ENCODE results near the gene ARL15. TPM values are rescaled to one million over a fixed set of nuclear protein-coding genes. Genes with fewer than 3 reads are reported as not detected.

The ARL15 gene
- total RNA-seq, 4 donors from 2014 or later = 16.6 to 48.8 (median 32.3) TPM

DNA sequence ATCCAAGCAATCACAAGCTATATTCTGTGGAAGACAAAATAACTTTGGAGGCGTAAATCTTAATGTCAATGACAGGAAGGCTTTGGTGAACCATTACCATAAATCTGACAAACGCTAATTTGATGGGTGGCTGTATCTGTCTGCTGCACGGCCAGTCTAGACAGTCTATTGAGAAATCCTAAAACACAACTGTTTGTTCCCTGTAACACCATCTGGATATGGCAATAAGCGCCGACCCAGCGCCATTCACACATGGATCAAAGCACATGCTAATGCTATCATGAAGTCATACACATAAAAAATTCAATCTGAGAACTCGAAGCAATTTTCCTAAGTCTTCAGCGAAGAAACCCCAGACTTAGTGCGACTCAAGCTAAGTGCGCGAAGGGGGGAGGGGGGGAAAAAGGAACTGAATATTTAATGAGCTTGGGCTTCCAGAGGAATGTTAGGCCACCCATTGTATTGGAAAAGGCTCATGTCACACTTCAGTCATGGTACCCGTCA is 95.1 kb downstream of the ARL15 start:
- intact Hi-C loops (cut with DNase I; ENCODE audit: low total_unique reads) = loop anchor here (5.0 kb wide), 1 partner anchor 1043 kb away; no protein-coding TSS in a partner anchor
- DNase-seq (ENCODE audit: low spot score in 2 of 2) = no peak
- TF ChIP-seq, protein P1, sequence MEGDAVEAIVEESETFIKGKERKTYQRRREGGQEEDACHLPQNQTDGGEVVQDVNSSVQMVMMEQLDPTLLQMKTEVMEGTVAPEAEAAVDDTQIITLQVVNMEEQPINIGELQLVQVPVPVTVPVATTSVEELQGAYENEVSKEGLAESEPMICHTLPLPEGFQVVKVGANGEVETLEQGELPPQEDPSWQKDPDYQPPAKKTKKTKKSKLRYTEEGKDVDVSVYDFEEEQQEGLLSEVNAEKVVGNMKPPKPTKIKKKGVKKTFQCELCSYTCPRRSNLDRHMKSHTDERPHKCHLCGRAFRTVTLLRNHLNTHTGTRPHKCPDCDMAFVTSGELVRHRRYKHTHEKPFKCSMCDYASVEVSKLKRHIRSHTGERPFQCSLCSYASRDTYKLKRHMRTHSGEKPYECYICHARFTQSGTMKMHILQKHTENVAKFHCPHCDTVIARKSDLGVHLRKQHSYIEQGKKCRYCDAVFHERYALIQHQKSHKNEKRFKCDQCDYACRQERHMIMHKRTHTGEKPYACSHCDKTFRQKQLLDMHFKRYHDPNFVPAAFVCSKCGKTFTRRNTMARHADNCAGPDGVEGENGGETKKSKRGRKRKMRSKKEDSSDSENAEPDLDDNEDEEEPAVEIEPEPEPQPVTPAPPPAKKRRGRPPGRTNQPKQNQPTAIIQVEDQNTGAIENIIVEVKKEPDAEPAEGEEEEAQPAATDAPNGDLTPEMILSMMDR (IDR thresholded peaks at IDR 0.05) = no peak
- no peak for TF ChIP-seq POLR2A (IDR thresholded peaks at IDR 0.05)
- no peak overlapping the region for H3K4me3 ChIP-seq (ENCODE audit: low read depth, poor library complexity, severe bottlenecking)
- WGBS, 2 donors = 77 to 86% methylated on average over 12 of the region's 12 CpGs

DNA sequence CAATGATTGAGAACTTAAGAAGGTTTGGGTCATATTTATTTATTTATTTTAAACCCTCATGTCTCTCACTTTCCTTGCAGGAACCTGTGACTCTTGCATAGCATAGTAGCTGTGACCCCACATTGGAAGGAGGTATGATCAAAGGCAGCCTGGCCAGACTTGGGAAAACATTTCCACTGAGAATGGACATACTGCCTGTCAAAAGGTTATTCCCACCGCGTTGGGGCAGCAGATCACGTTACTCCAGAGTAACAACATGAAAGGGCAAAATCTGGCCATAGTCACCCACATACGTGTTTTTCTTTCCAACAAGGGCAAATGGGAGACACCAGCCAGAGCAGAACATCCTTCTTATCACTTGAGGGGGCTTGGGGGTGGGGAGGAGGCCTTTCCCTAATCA is 95.7 kb downstream of the ARL15 start:
- 95 to 96% methylated on average over 4 of the region's 4 CpGs for WGBS, 2 donors
- H3K4me3 ChIP-seq (ENCODE audit: low read depth, poor library complexity, severe bottlenecking) = no peak overlapping the region
- DNase-seq (ENCODE audit: low spot score in 2 of 2) = no peak
- TF ChIP-seq, protein P1 (IDR thresholded peaks at IDR 0.05) = no peak
- TF ChIP-seq POLR2A (IDR thresholded peaks at IDR 0.05) = no peak
- intact Hi-C loops (cut with DNase I; ENCODE audit: low total_unique reads) = loop anchor here (5.0 kb wide), 1 partner anchor 1042 kb away; no protein-coding TSS in a partner anchor

DNA sequence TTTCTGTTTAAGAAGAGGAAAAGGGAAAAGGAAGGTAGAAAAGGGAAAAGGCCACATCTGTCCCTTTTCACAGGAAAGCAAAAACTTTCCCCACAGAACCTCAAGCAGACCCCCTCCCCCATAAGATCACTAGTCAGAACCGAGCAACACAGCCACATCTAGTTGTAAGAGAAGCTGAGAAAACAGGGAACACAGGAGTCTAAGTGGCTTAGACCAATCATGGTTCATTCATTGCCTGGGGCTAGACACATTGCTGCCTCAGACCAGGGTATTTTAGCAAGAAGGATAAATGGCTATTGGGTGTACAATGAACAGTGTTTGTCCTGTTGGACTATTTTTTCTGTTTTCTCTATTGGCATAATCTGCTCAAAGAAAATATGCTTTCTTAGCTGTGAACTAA is 98.0 kb downstream of the ARL15 start:
- TF ChIP-seq, protein P1 (IDR thresholded peaks at IDR 0.05) = no peak
- no peak for TF ChIP-seq POLR2A (IDR thresholded peaks at IDR 0.05)
- H3K4me3 ChIP-seq (ENCODE audit: low read depth, poor library complexity, severe bottlenecking) = no peak overlapping the region
- DNase-seq (ENCODE audit: low spot score in 2 of 2) = no peak
- 76 to 95% methylated on average over 1 of the region's 1 CpG for WGBS, 2 donors
- intact Hi-C loops (cut with DNase I; ENCODE audit: low total_unique reads) = no loop called here

DNA sequence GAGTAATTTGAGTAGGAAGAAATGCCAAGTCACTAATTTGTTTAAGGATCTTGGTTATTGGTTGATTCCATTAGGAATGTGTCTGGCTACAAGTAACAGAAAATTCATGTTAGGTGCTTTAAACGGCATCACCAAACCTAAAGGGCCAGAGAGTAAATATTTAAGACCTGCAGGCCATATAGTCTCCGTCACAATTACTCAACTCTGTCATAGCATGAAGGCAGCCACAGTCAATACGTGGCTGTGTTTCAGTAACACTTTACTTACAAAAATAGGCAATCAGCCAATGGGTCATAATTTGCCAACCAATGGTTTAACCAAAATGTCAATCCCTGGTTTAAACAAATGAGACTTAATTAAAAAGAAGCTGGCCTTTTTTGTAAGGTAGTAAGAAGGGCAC is 98.5 kb downstream of the ARL15 start:
- intact Hi-C loops (cut with DNase I; ENCODE audit: low total_unique reads) = no loop called here
- TF ChIP-seq, protein P1 (IDR thresholded peaks at IDR 0.05) = no peak
- TF ChIP-seq POLR2A (IDR thresholded peaks at IDR 0.05) = no peak
- 52 to 76% methylated on average over 3 of the region's 3 CpGs for WGBS, 2 donors
- no peak overlapping the region for H3K4me3 ChIP-seq (ENCODE audit: low read depth, poor library complexity, severe bottlenecking)
- DNase-seq (ENCODE audit: low spot score in 2 of 2) = no peak

DNA sequence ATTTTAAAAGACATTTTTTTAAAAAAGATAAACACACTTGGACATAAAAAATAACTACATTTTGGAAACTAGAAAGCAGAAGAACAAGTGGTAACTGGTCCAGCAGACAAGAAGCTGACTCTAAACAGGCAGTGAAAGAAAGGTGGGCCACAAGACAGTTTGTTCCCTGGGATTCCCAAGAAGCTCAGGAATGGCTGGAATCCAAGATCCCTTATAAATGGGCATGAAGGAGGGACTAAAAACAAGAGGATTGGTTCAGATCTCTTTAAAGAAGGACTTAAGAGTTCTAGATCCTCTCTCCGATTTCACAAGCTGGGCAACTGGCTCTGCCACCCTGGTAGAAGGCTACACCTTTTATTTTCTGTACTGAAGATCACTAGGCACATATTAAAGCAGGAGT is 102.8 kb downstream of the ARL15 start:
- intact Hi-C loops (cut with DNase I; ENCODE audit: low total_unique reads) = no loop called here
- WGBS, 2 donors = 92 to 97% methylated on average over 1 of the region's 1 CpG
- H3K4me3 ChIP-seq (ENCODE audit: low read depth, poor library complexity, severe bottlenecking) = no peak overlapping the region
- TF ChIP-seq, protein P1 (IDR thresholded peaks at IDR 0.05) = no peak
- no peak for TF ChIP-seq POLR2A (IDR thresholded peaks at IDR 0.05)
- no peak for DNase-seq (ENCODE audit: low spot score in 2 of 2)
